Transverse colon (tissue), 4 donors: ENCODE data around the gene ASB13. TPM values are rescaled to one million over a fixed set of nuclear protein-coding genes. Genes with fewer than 3 reads are reported as not detected.

Source experiments
- DNase-seq: peaks from one replicate; pipeline ENCODE4 v3.0.0-alpha.2; 2019
- H3K27ac ChIP-seq, 4 donors: fragments of 200-600 bp; sonication (generic); 2 replicates each; pipeline ENCODE4 v1.5.1; 2016 to 2018; ENCODE audit warnings: inconsistent platforms in 4 of 4
- H3K27me3 ChIP-seq: fragments of 200-600 bp; sonication (generic); 2 replicates; pipeline ENCODE4 v1.5.1; 2017; ENCODE audit warnings: inconsistent platforms
- H3K36me3 ChIP-seq, 4 donors: fragments of 200-600 bp; sonication (generic); 2 replicates each; pipeline ENCODE4 v1.5.1; 2017 to 2019; ENCODE audit warnings: inconsistent platforms in 4 of 4
- H3K4me1 ChIP-seq, 4 donors: fragments of 200-600 bp; sonication (generic); 2 replicates each; pipeline ENCODE4 v1.5.1; 2017 to 2020; ENCODE audit warnings: inconsistent platforms in 4 of 4
- H3K4me3 ChIP-seq, 4 donors: fragments of 200-600 bp; sonication (generic); 1 replicate in 1 of 4; 2 replicates in 3 of 4; pipeline versions ENCODE4 v1.5.1 to v1.6.1; 2017 to 2019; ENCODE audit warnings: inconsistent platforms in 4 of 4
- H3K9me3 ChIP-seq, 2 donors: fragments of 200-600 bp; sonication (generic); 2 replicates each; pipeline ENCODE4 v1.5.1; 2017 to 2019; ENCODE audit warnings: inconsistent platforms in 2 of 2
- CTCF ChIP-seq, 5 experiments: fragments of 200-600 bp in 3 of 5; fragments of 450-650 bp in 2 of 5; sonication (generic) in 3 of 5; IDR thresholded peaks; 1 replicate in 2 of 5; 2 replicates in 3 of 5; pipeline ENCODE4 v1.5.1; 2016 to 2017; ENCODE audit warnings: antibody characterized with exemption in 5 of 5, inconsistent platforms in 3 of 5, mild to moderate bottlenecking in 2 of 5, moderate library complexity in 1 of 5
- EP300 ChIP-seq: sonication (generic); formaldehyde crosslinking; IDR thresholded peaks from one replicate; pipeline ENCODE4 v1.6.1; 2017; ENCODE audit warnings: antibody characterized with exemption, low read depth
- POLR2A ChIP-seq: fragments of 450-650 bp; IDR thresholded peaks from one replicate; pipeline ENCODE4 v1.6.1; 2016; ENCODE audit warnings: antibody characterized with exemption, mild to moderate bottlenecking, moderate library complexity
- POLR2AphosphoS5 ChIP-seq, 3 donors: sonication (generic); formaldehyde crosslinking; IDR thresholded peaks; one replicate each; pipeline ENCODE4 v1.6.1; 2016; ENCODE audit warnings: antibody characterized with exemption in 3 of 3
- WGBS, 2 donors: methylation state at CpG; one replicate each; pipeline ENCODE4 v1.1.5; 2018; ENCODE audit warnings: low coverage in 1 of 2; 5-methylcytosine and 5-hydroxymethylcytosine counted together
- in situ Hi-C, 4 donors: fragments of 200-750 bp; cut with MboI; loops; one replicate each; pipeline versions ENCODE4 v1.15.0 to v1.15.1; 2017; ENCODE audit warnings: low sequenced_read_pairs in 3 of 4, low pct_ligation_motif_present in 1 of 4, low pct_unique_long_range_greater_than_20kb in 1 of 4
- intact Hi-C: fragments of 100-400 bp; cut with DNase I; formaldehyde crosslinking; loops from one replicate; pipeline ENCODE4 v1.15.1; 2023; ENCODE audit warnings: low total_unique reads
- total RNA-seq, 4 donors: library from RNA; depleted of rRNA; stranded (reverse); fragments of >200 nt; gene quantifications; one replicate each; pipeline ENCODE4 v1.1.0, GENCODE V29; 2016

ASB13 gene
- total RNA-seq, 4 donors from 2014 or later = 14.5 to 73.3 (median 61.0) TPM

GRCh38 chr10:5616836-5617235, 49.6 kb downstream of the ASB13 start:
- Histone ChIP-seq H3K9me3 (no peaks in the 10 kb centered on the region), H3K4me1 (peaks cover 7 to 25% (median 18%) of the 10 kb centered on the region in 4 donors), H3K27ac (peak overlapping the region in 1 of 4 donors; percentile 44), H3K27me3 (no peaks in the 10 kb centered on the region), H3K36me3 (no peaks in the 10 kb centered on the region), H3K4me3 (no peak overlapping the region)
- no peak for DNase-seq
- intact Hi-C loops (no loop called here), in situ Hi-C loops (loop anchor here in 1 of 4 donors (25.0 kb wide), 1 partner anchor 780 kb away; the partner anchor contains the start of gene AKR1E2)
- 61% methylated on average over 6 of the region's 6 CpGs; no CpG with 5 or more reads in 1 of the 2 donors for WGBS, 2 donors
- TF ChIP-seq POLR2A (no peak), POLR2AphosphoS5 (IDR thresholded peaks at IDR 0.05) (no peak), EP300 (no peak), CTCF (IDR thresholded peaks at IDR 0.05) (no peak)

GRCh38 chr10:5616046-5616445, 50.3 kb downstream of the ASB13 start:
- Histone ChIP-seq H3K36me3 (no peaks in the 10 kb centered on the region), H3K9me3 (no peaks in the 10 kb centered on the region), H3K27me3 (no peaks in the 10 kb centered on the region), H3K4me3 (no peak overlapping the region), H3K4me1 (peaks cover 9 to 27% (median 20%) of the 10 kb centered on the region in 4 donors), H3K27ac (peak overlapping the region in 3 of 4 donors; percentile 51 to 70 (median 68))
- 96% methylated on average over 15 of the region's 26 CpGs; no CpG with 5 or more reads in 1 of the 2 donors for WGBS, 2 donors
- no peak for TF ChIP-seq EP300
- TF ChIP-seq CTCF (IDR thresholded peaks at IDR 0.05) = no peak
- TF ChIP-seq POLR2AphosphoS5 (IDR thresholded peaks at IDR 0.05) = no peak
- no peak for TF ChIP-seq POLR2A
- in situ Hi-C loops = loop anchor here in 1 of 4 donors (25.0 kb wide), 1 partner anchor 779 kb away; the partner anchor contains the start of gene AKR1E2
- intact Hi-C loops = no loop called here
- no peak for DNase-seq

- Histone ChIP-seq H3K4me3 (no peak overlapping the region), H3K4me1 (peaks cover 11 to 30% (median 23%) of the 10 kb centered on the region in 4 donors), H3K36me3 (no peaks in the 10 kb centered on the region), H3K27ac (peak overlapping the region; percentile 23 to 70 (median 60)), H3K27me3 (no peaks in the 10 kb centered on the region), H3K9me3 (no peaks in the 10 kb centered on the region)
- WGBS, 2 donors = 77 to 86% methylated on average over 7 of the region's 7 CpGs
- intact Hi-C loops = no loop called here
- in situ Hi-C loops = loop anchor here in 1 of 4 donors (25.0 kb wide), 1 partner anchor 778 kb away; the partner anchor contains the start of gene AKR1E2
- TF ChIP-seq EP300 (no peak), POLR2AphosphoS5 (IDR thresholded peaks at IDR 0.05) (no peak), POLR2A (no peak)
- no peak for DNase-seq
Measured at GRCh38 chr10:5615316-5615715, 51.1 kb downstream of the ASB13 start.

- H3K4me1 ChIP-seq = peaks cover 11 to 39% (median 28%) of the 10 kb centered on the region in 4 donors
- H3K27me3 ChIP-seq = no peaks in the 10 kb centered on the region
- no peaks in the 10 kb centered on the region for H3K36me3 ChIP-seq
- no peak for DNase-seq
- WGBS, 2 donors = 59% methylated on average over 4 of the region's 4 CpGs; no CpG with 5 or more reads in 1 of the 2 donors
- no peak overlapping the region for H3K4me3 ChIP-seq
- TF ChIP-seq POLR2AphosphoS5 (IDR thresholded peaks at IDR 0.05) (no peak), EP300 (no peak), POLR2A (no peak), CTCF (IDR thresholded peaks at IDR 0.05) (no peak)
- in situ Hi-C loops (loop anchor here in 1 of 4 donors (25.0 kb wide), 1 partner anchor 777 kb away; the partner anchor contains the start of gene AKR1E2), intact Hi-C loops (no loop called here)
- peak overlapping the region; percentile 20 to 70 (median 55) for H3K27ac ChIP-seq
- no peaks in the 10 kb centered on the region for H3K9me3 ChIP-seq
Measured at GRCh38 chr10:5614155-5614721, 52.2 kb downstream of the ASB13 start.
